ENCODE results near the gene TASOR2.

GRCh38 chr10:5691786-5692185 is 7.1 kb downstream of the TASOR2 start:
- TF ChIP-seq POLR2A (IDR thresholded peaks at IDR 0.05; ENCODE audit: low read length): no peak
- TF ChIP-seq GATA1 (IDR thresholded peaks at IDR 0.05; ENCODE audit: low read depth, low read length): no peak

Data from erythroblast (primary cell).